HepG2 (cell line): ENCODE measurements around the gene NDFIP2. TPM values are rescaled to one million over a fixed set of nuclear protein-coding genes. Genes with fewer than 3 reads are reported as not detected.

Experiments
- ATAC-seq: fragments of 200-7000 bp; cut with Tn5 transposase; 3 replicates; pipeline ENCODE4 v1.9.1; 2020; ENCODE audit warnings: mild to moderate bottlenecking, moderate library complexity
- BruUV-seq: library from RNA; stranded (reverse); fragments of 400-500 nt; replicated peaks from 2 replicates; lab custom pipeline; 2021; lab: Mats Ljungman, UMichigan
- CTCF ChIA-PET: fragments of 300-600 bp; formaldehyde crosslinking; extraction: SDS; loops from one replicate; lab custom pipeline; 2021; ENCODE audit warnings: low total read pairs, inconsistent platforms, low intra/inter-chr PET ratio; lab: Yijun Ruan, JAX
- POLR2A ChIA-PET: fragments of 350-600 bp; sonication (Branson Sonifier 250); formaldehyde crosslinking; loops from one replicate; lab custom pipeline; 2020; ENCODE audit warnings: antibody characterized with exemption, inconsistent platforms; lab: Yijun Ruan, JAX
- DNase-seq: peaks from one replicate; pipeline ENCODE4 v3.0.0-alpha.2; 2015; ENCODE audit warnings: low spot score
- FAIRE-seq: peaks from 3 replicates; lab custom pipeline; 2011; peaks lifted over from hg19 to GRCh38; lab: Jason Lieb, UNC
- H2AFZ ChIP-seq: one replicate; pipeline ENCODE4 v1.6.1; 2011; ENCODE audit warnings: low read length, inconsistent platforms
- H3K27ac ChIP-seq: fragments of 300-600 bp; 3 replicates; pipeline ENCODE4 v1.8.0; 2011; ENCODE audit warnings: mixed run types, mild to moderate bottlenecking, mixed read lengths, low read length, inconsistent platforms; ENCODE audit not compliant: insufficient read depth; ENCODE audit errors: extremely low read length
- H3K27me3 ChIP-seq, 2 experiments: fragments of 200-600 bp in 1 of 2; 2 replicates in 1 of 2; 3 replicates in 1 of 2; pipeline versions ENCODE4 v1.6.0 to v1.8.0; 2011; ENCODE audit warnings: low read length in 2 of 2, mild to moderate bottlenecking in 2 of 2, moderate library complexity in 2 of 2, inconsistent platforms in 1 of 2; ENCODE audit not compliant: insufficient read depth in 2 of 2, control insufficient read depth in 1 of 2
- H3K36me3 ChIP-seq, 2 experiments: fragments of 200-600 bp in 1 of 2; replicated peaks in 1 of 2; 2 replicates in 1 of 2; 3 replicates in 1 of 2; pipeline versions ENCODE4 v1.5.1 to v1.8.0; 2011; ENCODE audit warnings: low read length in 2 of 2, inconsistent platforms in 1 of 2; ENCODE audit not compliant: insufficient read depth in 2 of 2, control insufficient read depth in 1 of 2
- H3K4me1 ChIP-seq: 2 replicates; pipeline ENCODE4 v1.5.1; 2012; ENCODE audit warnings: low read length, inconsistent platforms; ENCODE audit not compliant: insufficient read depth
- H3K4me2 ChIP-seq: 2 replicates; pipeline ENCODE4 v1.6.0; 2011; ENCODE audit warnings: low read depth, low read length, inconsistent platforms
- H3K4me3 ChIP-seq, 3 experiments: fragments of 200-600 bp in 1 of 3; sonication (generic), shearing (Covaris generic) in 1 of 3; replicated peaks in 1 of 3; 2 replicates each; pipeline ENCODE4 v1.5.1; 2011 to 2016; ENCODE audit warnings: low read length in 3 of 3, inconsistent platforms in 2 of 3, low read depth in 2 of 3, mild to moderate bottlenecking in 2 of 3, control low read depth in 1 of 3, mixed read lengths in 1 of 3; ENCODE audit not compliant: insufficient read depth in 1 of 3
- H3K79me2 ChIP-seq: one replicate; pipeline ENCODE4 v1.6.1; 2011; ENCODE audit warnings: low read length, inconsistent platforms; ENCODE audit not compliant: insufficient read depth
- H3K9ac ChIP-seq: 2 replicates; pipeline ENCODE4 v1.6.0; 2011; ENCODE audit warnings: mild to moderate bottlenecking, low read depth, low read length, inconsistent platforms; ENCODE audit not compliant: insufficient read depth
- H3K9me3 ChIP-seq: 2 replicates; pipeline ENCODE4 v1.5.1; 2012; ENCODE audit warnings: mild to moderate bottlenecking, low read length
- H4K20me1 ChIP-seq: 2 replicates; pipeline ENCODE4 v1.6.0; 2011; ENCODE audit warnings: inconsistent platforms, mild to moderate bottlenecking, low read length, moderate library complexity; ENCODE audit not compliant: insufficient read depth
- EHMT2 ChIP-seq: fragments of 200-600 bp; sonication (generic); IDR thresholded peaks from 2 replicates; pipeline ENCODE4 v1.7.0; 2017; ENCODE audit warnings: antibody characterized with exemption, low read depth, low read length, borderline replicate concordance
- MTF1 ChIP-seq: sonication (generic); formaldehyde crosslinking; IDR thresholded peaks from 2 replicates; pipeline ENCODE4 v1.5.0; 2020; ENCODE audit warnings: missing genetic modification reagents
- SPEN ChIP-seq: sonication (generic); formaldehyde crosslinking; IDR thresholded peaks from 2 replicates; pipeline ENCODE4 v1.5.1; 2020; ENCODE audit warnings: low read depth, mild to moderate bottlenecking, missing genetic modification reagents
- ZNF121 ChIP-seq: sonication (generic); formaldehyde crosslinking; IDR thresholded peaks from 2 replicates; pipeline ENCODE4 v1.5.0; 2020; ENCODE audit warnings: mild to moderate bottlenecking, missing genetic modification reagents
- ZNF343 ChIP-seq: sonication (generic); formaldehyde crosslinking; IDR thresholded peaks from 2 replicates; pipeline ENCODE4 v1.4.0; 2020; ENCODE audit warnings: mild to moderate bottlenecking, missing genetic modification reagents
- ZNF441 ChIP-seq: sonication (generic); formaldehyde crosslinking; IDR thresholded peaks from 2 replicates; pipeline ENCODE4 v1.7.0; 2021; ENCODE audit warnings: missing genetic modification reagents, borderline replicate concordance
- WGBS: methylation state at CpG from one replicate; pipeline ENCODE4 v1.1.6; 2017; ENCODE audit warnings: low lambda C conversion rate; 5-methylcytosine and 5-hydroxymethylcytosine counted together
- in situ Hi-C: cut with HindIII; loops from 2 replicates; pipeline ENCODE4 v1.10.0; 2017; ENCODE audit warnings: low pct_unique_long_range_greater_than_20kb; ENCODE audit not compliant: extremely low pct_ligation_motif_present
- intact Hi-C: fragments of 100-400 bp; cut with micrococcal nuclease; formaldehyde crosslinking; loops from one replicate; pipeline ENCODE4 v1.10.0; 2022; ENCODE audit not compliant: unreplicated experiment
- polyA plus RNA-seq, 8 experiments: library from polyadenylated mRNA; depleted of rRNA in 3 of 8; stranded (reverse) in 7 of 8; unstranded in 1 of 8; fragments of >200 nt; fragmentation: Illumina TruSeq in 4 of 8; extraction: Trizol in 4 of 8; gene quantifications; 2 replicates each; pipeline versions ENCODE4 v1.2.1 to v1.2.3, GENCODE V29; 2011 to 2016; ENCODE audit warnings: low read depth in 4 of 8, missing spikeins in 1 of 8, mixed read lengths in 1 of 8; ENCODE audit not compliant: insufficient read depth in 1 of 8
- total RNA-seq, 5 experiments: library from RNA; depleted of rRNA; stranded (reverse); fragments of >200 nt; fragmentation: Illumina TruSeq; extraction: Trizol; gene quantifications; 2 replicates each; pipeline ENCODE4 v1.2.3, GENCODE V29; 2016; ENCODE audit warnings: low read depth in 1 of 5
- TF ChIP-seq, protein P1 (sequence below): sonication (generic); formaldehyde crosslinking; IDR thresholded peaks from 2 replicates; pipeline ENCODE4 v1.4.0; 2020; ENCODE audit warnings: missing genetic modification reagents
- TF ChIP-seq, protein P2 (sequence below): sonication (generic); formaldehyde crosslinking; IDR thresholded peaks from 2 replicates; pipeline ENCODE4 v1.5.1; 2020; ENCODE audit warnings: missing genetic modification reagents, mild to moderate bottlenecking, borderline replicate concordance
- TF ChIP-seq, protein P3 (sequence below): sonication (generic); formaldehyde crosslinking; IDR thresholded peaks from 2 replicates; pipeline ENCODE4 v1.8.1; 2023; ENCODE audit warnings: mild to moderate bottlenecking, missing genetic modification reagents, borderline replicate concordance
- TF ChIP-seq, protein P4 (sequence below): sonication (generic); formaldehyde crosslinking; IDR thresholded peaks from 2 replicates; pipeline ENCODE4 v1.9.0; 2021; ENCODE audit warnings: mild to moderate bottlenecking, missing genetic modification reagents
- TF ChIP-seq, protein P5 (sequence below): sonication (generic); formaldehyde crosslinking; IDR thresholded peaks from 2 replicates; pipeline ENCODE4 v1.4.0; 2020; ENCODE audit warnings: missing genetic modification reagents

The NDFIP2 gene
- total and polyA plus RNA-seq, 2 of the 13 experiments (the other 11 are each of a cell fraction or from before 2014, with no cell fraction given), result 23.2 to 32.0 TPM

DNA sequence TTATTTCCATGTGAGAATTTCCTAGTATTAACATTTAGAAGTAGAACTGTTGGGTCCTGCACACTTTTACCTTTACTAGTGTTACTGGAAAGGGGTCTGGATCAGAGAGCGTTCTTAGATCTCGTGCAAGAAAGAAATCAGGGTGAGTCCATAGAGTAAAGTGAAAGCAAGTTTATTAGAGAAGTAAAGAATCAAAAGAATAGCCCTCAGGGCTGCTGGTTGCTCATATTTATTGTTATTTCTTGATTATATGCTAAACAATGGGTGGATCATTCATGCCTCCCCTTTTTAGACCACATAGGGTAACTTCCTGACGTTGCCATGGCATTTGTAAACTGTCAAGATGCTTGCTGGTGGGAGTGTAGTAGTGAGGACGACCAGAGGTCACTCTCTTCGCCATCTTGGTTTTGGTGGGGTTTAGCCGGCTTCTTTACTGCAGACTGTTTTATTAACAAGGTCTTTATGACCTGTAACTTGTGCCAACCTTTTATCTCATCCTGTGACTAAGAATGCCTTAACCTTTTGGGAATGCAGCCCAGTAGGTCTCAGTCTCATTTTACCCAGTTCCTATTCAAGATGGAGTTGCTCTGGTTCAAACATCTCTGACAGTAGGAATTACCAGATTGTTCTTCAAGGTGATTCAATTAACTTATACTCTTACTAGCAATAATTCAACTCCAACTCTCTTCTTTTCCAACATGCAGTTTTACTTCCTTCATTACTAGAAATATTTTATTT lies 27.4 kb downstream of the NDFIP2 start:
- Histone ChIP-seq H4K20me1 (no peaks in the 10 kb centered on the region; the same call in 1 of the 2 replicates), H3K9me3 (no peaks in the 10 kb centered on the region), H3K79me2 (peaks cover 16% of the 10 kb centered on the region), H3K4me2 (no peak overlapping the region), H3K36me3 (no peaks in the 10 kb centered on the region), H3K9ac (no peak overlapping the region), H2AFZ (no peak overlapping the region), H3K4me1 (no peaks in the 10 kb centered on the region), H3K4me3 (no peak overlapping the region), H3K27ac (no peak overlapping the region), H3K27me3 (no peaks in the 10 kb centered on the region)
- no peak for ATAC-seq
- no peak for DNase-seq
- POLR2A ChIA-PET, result no interaction called here
- FAIRE-seq, result no peak
- intact Hi-C loops, result no loop called here
- BruUV-seq, result no TSS peak
- CTCF ChIA-PET, result no interaction called here
- WGBS, result 99% methylated on average over 6 of the region's 6 CpGs
- in situ Hi-C loops, result no loop called here
- TF ChIP-seq MTF1, result no peak
- TF ChIP-seq, protein P1, sequence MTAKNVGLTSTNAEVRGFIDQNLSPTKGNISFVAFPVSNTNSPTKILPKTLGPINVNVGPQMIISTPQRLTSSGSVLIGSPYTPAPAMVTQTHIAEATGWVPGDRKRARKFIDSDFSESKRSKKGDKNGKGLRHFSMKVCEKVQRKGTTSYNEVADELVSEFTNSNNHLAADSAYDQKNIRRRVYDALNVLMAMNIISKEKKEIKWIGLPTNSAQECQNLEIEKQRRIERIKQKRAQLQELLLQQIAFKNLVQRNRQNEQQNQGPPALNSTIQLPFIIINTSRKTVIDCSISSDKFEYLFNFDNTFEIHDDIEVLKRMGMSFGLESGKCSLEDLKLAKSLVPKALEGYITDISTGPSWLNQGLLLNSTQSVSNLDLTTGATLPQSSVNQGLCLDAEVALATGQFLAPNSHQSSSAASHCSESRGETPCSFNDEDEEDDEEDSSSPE (CRISPR knock-in tag), result no peak
- no peak for TF ChIP-seq ZNF121 (CRISPR knock-in tag)
- TF ChIP-seq, protein P2, sequence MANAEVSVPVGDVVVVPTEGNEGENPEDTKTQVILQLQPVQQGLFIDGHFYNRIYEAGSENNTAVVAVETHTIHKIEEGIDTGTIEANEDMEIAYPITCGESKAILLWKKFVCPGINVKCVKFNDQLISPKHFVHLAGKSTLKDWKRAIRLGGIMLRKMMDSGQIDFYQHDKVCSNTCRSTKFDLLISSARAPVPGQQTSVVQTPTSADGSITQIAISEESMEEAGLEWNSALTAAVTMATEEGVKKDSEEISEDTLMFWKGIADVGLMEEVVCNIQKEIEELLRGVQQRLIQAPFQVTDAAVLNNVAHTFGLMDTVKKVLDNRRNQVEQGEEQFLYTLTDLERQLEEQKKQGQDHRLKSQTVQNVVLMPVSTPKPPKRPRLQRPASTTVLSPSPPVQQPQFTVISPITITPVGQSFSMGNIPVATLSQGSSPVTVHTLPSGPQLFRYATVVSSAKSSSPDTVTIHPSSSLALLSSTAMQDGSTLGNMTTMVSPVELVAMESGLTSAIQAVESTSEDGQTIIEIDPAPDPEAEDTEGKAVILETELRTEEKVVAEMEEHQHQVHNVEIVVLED (CRISPR knock-in tag), result no peak
- TF ChIP-seq ZNF441 (CRISPR knock-in tag), result no peak
- TF ChIP-seq SPEN (CRISPR knock-in tag), result no peak
- TF ChIP-seq, protein P3, sequence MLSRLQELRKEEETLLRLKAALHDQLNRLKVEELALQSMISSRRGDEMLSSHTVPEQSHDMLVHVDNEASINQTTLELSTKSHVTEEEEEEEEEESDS, result no peak
- TF ChIP-seq, protein P4, sequence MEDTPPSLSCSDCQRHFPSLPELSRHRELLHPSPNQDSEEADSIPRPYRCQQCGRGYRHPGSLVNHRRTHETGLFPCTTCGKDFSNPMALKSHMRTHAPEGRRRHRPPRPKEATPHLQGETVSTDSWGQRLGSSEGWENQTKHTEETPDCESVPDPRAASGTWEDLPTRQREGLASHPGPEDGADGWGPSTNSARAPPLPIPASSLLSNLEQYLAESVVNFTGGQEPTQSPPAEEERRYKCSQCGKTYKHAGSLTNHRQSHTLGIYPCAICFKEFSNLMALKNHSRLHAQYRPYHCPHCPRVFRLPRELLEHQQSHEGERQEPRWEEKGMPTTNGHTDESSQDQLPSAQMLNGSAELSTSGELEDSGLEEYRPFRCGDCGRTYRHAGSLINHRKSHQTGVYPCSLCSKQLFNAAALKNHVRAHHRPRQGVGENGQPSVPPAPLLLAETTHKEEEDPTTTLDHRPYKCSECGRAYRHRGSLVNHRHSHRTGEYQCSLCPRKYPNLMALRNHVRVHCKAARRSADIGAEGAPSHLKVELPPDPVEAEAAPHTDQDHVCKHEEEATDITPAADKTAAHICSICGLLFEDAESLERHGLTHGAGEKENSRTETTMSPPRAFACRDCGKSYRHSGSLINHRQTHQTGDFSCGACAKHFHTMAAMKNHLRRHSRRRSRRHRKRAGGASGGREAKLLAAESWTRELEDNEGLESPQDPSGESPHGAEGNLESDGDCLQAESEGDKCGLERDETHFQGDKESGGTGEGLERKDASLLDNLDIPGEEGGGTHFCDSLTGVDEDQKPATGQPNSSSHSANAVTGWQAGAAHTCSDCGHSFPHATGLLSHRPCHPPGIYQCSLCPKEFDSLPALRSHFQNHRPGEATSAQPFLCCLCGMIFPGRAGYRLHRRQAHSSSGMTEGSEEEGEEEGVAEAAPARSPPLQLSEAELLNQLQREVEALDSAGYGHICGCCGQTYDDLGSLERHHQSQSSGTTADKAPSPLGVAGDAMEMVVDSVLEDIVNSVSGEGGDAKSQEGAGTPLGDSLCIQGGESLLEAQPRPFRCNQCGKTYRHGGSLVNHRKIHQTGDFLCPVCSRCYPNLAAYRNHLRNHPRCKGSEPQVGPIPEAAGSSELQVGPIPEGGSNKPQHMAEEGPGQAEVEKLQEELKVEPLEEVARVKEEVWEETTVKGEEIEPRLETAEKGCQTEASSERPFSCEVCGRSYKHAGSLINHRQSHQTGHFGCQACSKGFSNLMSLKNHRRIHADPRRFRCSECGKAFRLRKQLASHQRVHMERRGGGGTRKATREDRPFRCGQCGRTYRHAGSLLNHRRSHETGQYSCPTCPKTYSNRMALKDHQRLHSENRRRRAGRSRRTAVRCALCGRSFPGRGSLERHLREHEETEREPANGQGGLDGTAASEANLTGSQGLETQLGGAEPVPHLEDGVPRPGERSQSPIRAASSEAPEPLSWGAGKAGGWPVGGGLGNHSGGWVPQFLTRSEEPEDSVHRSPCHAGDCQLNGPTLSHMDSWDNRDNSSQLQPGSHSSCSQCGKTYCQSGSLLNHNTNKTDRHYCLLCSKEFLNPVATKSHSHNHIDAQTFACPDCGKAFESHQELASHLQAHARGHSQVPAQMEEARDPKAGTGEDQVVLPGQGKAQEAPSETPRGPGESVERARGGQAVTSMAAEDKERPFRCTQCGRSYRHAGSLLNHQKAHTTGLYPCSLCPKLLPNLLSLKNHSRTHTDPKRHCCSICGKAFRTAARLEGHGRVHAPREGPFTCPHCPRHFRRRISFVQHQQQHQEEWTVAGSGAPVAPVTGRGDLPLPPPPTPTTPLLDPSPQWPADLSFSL (CRISPR knock-in tag), result no peak
- TF ChIP-seq EHMT2, result no peak
- no peak for TF ChIP-seq ZNF343 (CRISPR knock-in tag)
- TF ChIP-seq, protein P5, sequence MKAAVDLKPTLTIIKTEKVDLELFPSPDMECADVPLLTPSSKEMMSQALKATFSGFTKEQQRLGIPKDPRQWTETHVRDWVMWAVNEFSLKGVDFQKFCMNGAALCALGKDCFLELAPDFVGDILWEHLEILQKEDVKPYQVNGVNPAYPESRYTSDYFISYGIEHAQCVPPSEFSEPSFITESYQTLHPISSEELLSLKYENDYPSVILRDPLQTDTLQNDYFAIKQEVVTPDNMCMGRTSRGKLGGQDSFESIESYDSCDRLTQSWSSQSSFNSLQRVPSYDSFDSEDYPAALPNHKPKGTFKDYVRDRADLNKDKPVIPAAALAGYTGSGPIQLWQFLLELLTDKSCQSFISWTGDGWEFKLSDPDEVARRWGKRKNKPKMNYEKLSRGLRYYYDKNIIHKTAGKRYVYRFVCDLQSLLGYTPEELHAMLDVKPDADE (CRISPR knock-in tag), result no peak
